ENCODE measurements around the gene HMX2.

The HMX2 gene

GRCh38 chr10:123136806-123137642 is 10.9 kb upstream of the HMX2 start:
- peak overlapping the region; percentile 93 for H3K4me2 ChIP-seq
- H3K4me3 ChIP-seq: peak overlapping the region; percentile 66
- H3K4me1 ChIP-seq: peaks cover 59% of the 10 kb centered on the region
- peaks cover 100% of the 10 kb centered on the region for H3K27me3 ChIP-seq
- H3K9ac ChIP-seq: no peak overlapping the region
- H4K20me1 ChIP-seq: peaks cover 72% of the 10 kb centered on the region
- H3K9me3 ChIP-seq: peaks cover 23% of the 10 kb centered on the region
- H3K36me3 ChIP-seq: no peaks in the 10 kb centered on the region
- H3K27ac ChIP-seq: no peak overlapping the region
- no peak for TF ChIP-seq Cebpa-rat (IDR thresholded peaks at IDR 0.05)

- Histone ChIP-seq H4K20me1 (peaks cover 88% of the 10 kb centered on the region), H3K27ac (no peak overlapping the region), H3K4me2 (no peak overlapping the region), H3K36me3 (no peaks in the 10 kb centered on the region), H3K9me3 (peaks cover 40% of the 10 kb centered on the region), H3K27me3 (peaks cover 100% of the 10 kb centered on the region), H3K4me1 (peaks cover 41% of the 10 kb centered on the region), H3K9ac (no peak overlapping the region), H3K4me3 (no peak overlapping the region)
- no peak for TF ChIP-seq Cebpa-rat (IDR thresholded peaks at IDR 0.05)
Measured at GRCh38 chr10:123139165-123139520, 8.8 kb upstream of the HMX2 start.

GRCh38 chr10:123139521-123140163 is 8.3 kb upstream of the HMX2 start:
- peaks cover 38% of the 10 kb centered on the region for H3K4me1 ChIP-seq
- peak overlapping the region; percentile 42; the same call in 1 of the 2 replicates for H3K4me3 ChIP-seq
- no peak overlapping the region for H3K27ac ChIP-seq
- TF ChIP-seq Cebpa-rat (IDR thresholded peaks at IDR 0.05): no peak
- H3K9ac ChIP-seq: no peak overlapping the region
- H3K4me2 ChIP-seq: peak overlapping the region; percentile 57
- H3K27me3 ChIP-seq: peaks cover 100% of the 10 kb centered on the region
- peaks cover 37% of the 10 kb centered on the region for H3K9me3 ChIP-seq
- H4K20me1 ChIP-seq: peaks cover 87% of the 10 kb centered on the region
- H3K36me3 ChIP-seq: no peaks in the 10 kb centered on the region

- peaks cover 35% of the 10 kb centered on the region for H3K9me3 ChIP-seq
- H3K27me3 ChIP-seq: peaks cover 100% of the 10 kb centered on the region
- H3K9ac ChIP-seq: no peak overlapping the region
- H3K4me1 ChIP-seq: peaks cover 38% of the 10 kb centered on the region
- H3K4me2 ChIP-seq: peak overlapping the region; percentile 57
- H3K27ac ChIP-seq: no peak overlapping the region
- peak overlapping the region; percentile 42; the same call in 1 of the 2 replicates for H3K4me3 ChIP-seq
- peaks cover 87% of the 10 kb centered on the region for H4K20me1 ChIP-seq
- no peaks in the 10 kb centered on the region for H3K36me3 ChIP-seq
- TF ChIP-seq Cebpa-rat (IDR thresholded peaks at IDR 0.05): no peak
Measured at GRCh38 chr10:123140164-123140982, 7.6 kb upstream of the HMX2 start.

GRCh38 chr10:123140983-123141390 is 6.9 kb upstream of the HMX2 start:
- Histone ChIP-seq H3K36me3 (no peaks in the 10 kb centered on the region), H3K27ac (no peak overlapping the region), H3K27me3 (peaks cover 100% of the 10 kb centered on the region), H3K9me3 (peaks cover 35% of the 10 kb centered on the region), H3K9ac (no peak overlapping the region), H3K4me3 (no peak overlapping the region), H3K4me2 (no peak overlapping the region), H4K20me1 (peaks cover 90% of the 10 kb centered on the region), H3K4me1 (peaks cover 36% of the 10 kb centered on the region)
- no peak for TF ChIP-seq Cebpa-rat (IDR thresholded peaks at IDR 0.05)

- Histone ChIP-seq H3K4me1 (peaks cover 39% of the 10 kb centered on the region), H3K36me3 (no peaks in the 10 kb centered on the region), H3K9me3 (peaks cover 29% of the 10 kb centered on the region), H3K27me3 (peaks cover 100% of the 10 kb centered on the region), H3K4me2 (no peak overlapping the region), H4K20me1 (peaks cover 90% of the 10 kb centered on the region), H3K27ac (no peak overlapping the region), H3K4me3 (no peak overlapping the region), H3K9ac (no peak overlapping the region)
- TF ChIP-seq Cebpa-rat (IDR thresholded peaks at IDR 0.05): no peak
Measured at GRCh38 chr10:123141791-123142700, 5.9 kb upstream of the HMX2 start.

- Histone ChIP-seq H3K9ac (no peak overlapping the region), H3K36me3 (no peaks in the 10 kb centered on the region), H3K27me3 (peaks cover 100% of the 10 kb centered on the region), H3K4me2 (no peak overlapping the region), H3K9me3 (peaks cover 22% of the 10 kb centered on the region), H4K20me1 (peaks cover 90% of the 10 kb centered on the region), H3K4me3 (no peak overlapping the region), H3K4me1 (peaks cover 40% of the 10 kb centered on the region), H3K27ac (no peak overlapping the region)
- no peak for TF ChIP-seq Cebpa-rat (IDR thresholded peaks at IDR 0.05)
Measured at GRCh38 chr10:123142701-123143161, 5.2 kb upstream of the HMX2 start.

- Histone ChIP-seq H3K9ac (no peak overlapping the region), H3K9me3 (peaks cover 20% of the 10 kb centered on the region), H3K27ac (no peak overlapping the region), H3K4me2 (no peak overlapping the region), H3K4me3 (no peak overlapping the region), H3K4me1 (peaks cover 45% of the 10 kb centered on the region), H4K20me1 (peaks cover 90% of the 10 kb centered on the region), H3K36me3 (no peaks in the 10 kb centered on the region), H3K27me3 (peaks cover 100% of the 10 kb centered on the region)
- no peak for TF ChIP-seq Cebpa-rat (IDR thresholded peaks at IDR 0.05)
Measured at GRCh38 chr10:123143162-123143824, 4.6 kb upstream of the HMX2 start.
